GM12875 (cell line): ENCODE measurements around the gene MOBP.
"Not testable (repeated sequence)": the region's sequence is repeated elsewhere in the genome, so short reads cannot be mapped to it uniquely, and the experiment has no call there.

Source experiments
- H3K4me3 ChIP-seq: one replicate; pipeline ENCODE4 v1.5.1; 2011; ENCODE audit warnings: low read depth, low read length, control low read depth
- TF ChIP-seq, protein P1 (sequence below): IDR thresholded peaks from 2 replicates; pipeline ENCODE4 v1.5.1; 2011; ENCODE audit warnings: low read depth, mild to moderate bottlenecking, control low read depth, inconsistent platforms, low read length, moderate library complexity, borderline replicate concordance; ENCODE audit not compliant: insufficient read depth

The MOBP gene, protein sequence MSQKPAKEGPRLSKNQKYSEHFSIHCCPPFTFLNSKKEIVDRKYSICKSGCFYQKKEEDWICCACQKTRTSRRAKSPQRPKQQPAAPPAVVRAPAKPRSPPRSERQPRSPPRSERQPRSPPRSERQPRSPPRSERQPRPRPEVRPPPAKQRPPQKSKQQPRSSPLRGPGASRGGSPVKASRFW

DNA sequence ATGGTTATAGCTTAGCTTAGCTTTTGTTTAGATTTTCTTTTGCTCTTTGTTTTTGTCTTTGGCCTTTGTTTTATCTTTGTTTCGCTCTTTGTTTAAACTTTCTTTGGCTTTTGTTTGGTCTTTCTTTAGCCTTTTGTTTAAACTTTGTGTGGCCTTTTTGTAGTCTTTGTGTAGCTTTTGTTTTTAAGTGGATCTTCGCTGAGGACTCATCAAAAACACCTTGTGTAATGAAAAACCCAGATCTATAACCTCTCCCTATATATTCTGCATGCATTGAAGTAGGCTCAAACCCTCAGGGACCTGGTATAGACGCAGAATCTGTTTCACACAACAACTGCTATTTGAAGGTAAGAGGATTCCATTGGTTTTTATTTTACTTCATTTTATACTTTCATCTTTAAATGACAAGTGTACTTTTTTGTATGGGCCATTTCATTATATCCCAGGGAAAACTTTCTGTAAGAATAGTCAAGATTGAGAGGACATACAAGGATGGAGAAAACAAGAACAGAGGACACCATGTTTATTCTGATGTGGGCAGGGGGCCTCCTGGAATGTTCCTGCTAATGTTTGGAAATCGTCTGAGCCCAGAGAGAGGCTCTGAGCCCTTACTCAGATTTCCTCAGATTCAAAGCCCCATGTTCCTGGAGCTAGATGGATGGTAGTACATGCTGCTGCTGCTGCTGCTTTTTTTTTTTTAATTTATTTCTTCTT lies at the start of gene MOBP:
Gene MOBP (plus strand): TSS at position 287 of the 714 bp plus-strand sequence. CDS start 34,390 bp downstream, outside the sequence.
- no peak within 1 kb of the TSS for H3K4me3 ChIP-seq
- TF ChIP-seq, protein P1, sequence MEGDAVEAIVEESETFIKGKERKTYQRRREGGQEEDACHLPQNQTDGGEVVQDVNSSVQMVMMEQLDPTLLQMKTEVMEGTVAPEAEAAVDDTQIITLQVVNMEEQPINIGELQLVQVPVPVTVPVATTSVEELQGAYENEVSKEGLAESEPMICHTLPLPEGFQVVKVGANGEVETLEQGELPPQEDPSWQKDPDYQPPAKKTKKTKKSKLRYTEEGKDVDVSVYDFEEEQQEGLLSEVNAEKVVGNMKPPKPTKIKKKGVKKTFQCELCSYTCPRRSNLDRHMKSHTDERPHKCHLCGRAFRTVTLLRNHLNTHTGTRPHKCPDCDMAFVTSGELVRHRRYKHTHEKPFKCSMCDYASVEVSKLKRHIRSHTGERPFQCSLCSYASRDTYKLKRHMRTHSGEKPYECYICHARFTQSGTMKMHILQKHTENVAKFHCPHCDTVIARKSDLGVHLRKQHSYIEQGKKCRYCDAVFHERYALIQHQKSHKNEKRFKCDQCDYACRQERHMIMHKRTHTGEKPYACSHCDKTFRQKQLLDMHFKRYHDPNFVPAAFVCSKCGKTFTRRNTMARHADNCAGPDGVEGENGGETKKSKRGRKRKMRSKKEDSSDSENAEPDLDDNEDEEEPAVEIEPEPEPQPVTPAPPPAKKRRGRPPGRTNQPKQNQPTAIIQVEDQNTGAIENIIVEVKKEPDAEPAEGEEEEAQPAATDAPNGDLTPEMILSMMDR, result no peak

DNA sequence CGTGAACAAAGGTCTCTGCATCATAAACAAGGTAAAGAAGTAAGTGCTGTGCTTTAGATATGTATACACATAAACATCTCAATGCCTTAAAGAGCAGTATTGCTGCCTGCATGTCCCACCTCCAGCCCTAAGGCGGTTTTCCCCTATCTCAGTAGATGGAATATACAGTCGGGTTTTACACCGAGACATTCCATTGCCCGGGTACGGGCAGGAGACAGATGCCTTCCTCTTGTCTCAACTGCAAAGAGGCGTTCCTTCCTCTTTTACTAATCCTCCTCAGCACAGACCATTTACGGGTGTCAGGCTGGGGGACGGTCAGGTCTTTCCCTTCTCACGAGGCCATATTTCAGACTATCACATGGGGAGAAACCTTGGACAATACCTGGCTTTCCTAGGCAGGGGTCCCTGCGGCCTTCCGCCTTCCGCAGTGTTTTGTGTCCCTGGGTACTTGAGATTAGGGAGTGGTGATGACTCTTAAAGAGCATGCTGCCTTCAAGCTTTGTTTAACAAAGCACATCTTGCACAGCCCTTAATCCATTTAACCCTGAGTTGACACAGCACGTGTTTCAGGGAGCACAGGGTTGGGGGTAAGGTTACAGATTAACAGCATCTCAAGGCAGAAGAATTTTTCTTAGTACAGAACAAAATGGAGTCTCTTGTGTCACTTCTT lies 48.8 kb upstream of the MOBP start:
- H3K4me3 ChIP-seq, result not testable (repeated sequence)

DNA sequence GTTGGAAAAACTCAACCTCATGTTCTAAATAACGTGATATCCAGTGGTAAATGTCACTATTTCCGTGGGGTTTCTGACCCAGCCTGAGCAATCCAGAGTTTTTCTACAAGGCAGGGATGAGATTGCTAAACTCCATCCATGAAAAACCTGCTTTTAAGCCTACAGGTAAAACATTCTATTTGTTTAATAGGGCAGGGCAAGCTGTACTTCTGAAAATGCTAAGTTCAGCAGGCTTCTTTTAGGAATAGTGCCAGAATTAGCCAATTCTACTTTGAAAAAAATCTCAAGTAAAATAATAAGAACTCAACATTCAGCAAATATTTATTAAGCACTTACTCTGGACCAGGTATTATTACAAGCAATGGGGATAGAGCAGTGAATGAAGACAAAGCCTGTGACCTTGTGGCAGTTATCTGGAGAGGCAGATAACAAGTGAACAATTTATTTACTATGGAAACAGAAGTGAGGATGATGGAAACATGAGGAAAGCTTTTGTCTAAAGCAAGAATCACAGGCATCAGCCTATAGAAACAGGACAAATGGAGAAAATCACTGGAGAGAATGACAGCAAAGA lies 47.7 kb upstream of the MOBP start:
- TF ChIP-seq, protein P1, result no peak
- H3K4me3 ChIP-seq, result no peak overlapping the region

DNA sequence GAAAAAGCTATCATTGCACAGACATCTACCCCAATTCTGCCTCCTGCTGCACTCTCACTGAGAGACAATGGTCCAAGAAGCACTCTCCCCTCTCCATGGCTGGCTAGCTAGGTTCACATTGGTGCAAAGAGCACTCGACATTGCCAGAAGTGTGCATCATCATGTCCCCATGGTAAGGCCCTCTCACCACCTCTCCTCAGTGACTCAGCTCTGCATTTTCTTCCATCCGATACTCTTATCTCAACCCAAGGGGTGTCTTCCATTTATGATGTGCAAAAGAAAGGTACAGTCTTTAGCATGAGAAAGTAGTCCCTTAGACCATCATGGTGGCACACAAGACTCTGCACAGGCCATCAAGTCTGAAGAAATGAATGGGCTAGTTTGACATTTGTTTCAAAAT lies 46.9 kb upstream of the MOBP start:
- TF ChIP-seq, protein P1, result no peak
- H3K4me3 ChIP-seq, result no peak overlapping the region

DNA sequence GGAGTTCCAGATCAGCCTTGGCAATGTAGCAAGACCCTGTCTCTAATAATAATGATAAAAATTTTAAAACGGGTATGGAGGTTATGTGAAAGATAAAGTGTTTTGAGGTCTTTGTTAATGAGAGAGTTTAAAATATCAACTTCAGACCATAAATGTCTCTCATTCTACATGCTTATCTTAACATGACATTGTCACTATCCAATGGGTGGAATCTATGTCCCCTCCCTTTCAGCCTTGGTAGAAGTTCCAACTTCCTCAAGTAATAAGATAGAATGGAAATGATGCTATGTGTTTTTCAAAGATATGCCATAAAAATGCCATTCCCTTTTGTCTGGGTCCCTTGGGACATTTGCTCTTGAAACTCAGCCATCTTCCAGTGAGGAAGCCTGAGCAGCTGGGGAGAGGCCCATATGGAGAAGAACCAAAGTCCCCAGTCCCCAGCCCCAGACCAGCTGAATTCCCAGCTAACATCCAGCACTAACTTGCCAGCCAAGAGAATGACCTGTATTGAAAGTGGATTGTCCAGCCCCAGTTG lies 44.0 kb upstream of the MOBP start:
- no peak overlapping the region for H3K4me3 ChIP-seq

DNA sequence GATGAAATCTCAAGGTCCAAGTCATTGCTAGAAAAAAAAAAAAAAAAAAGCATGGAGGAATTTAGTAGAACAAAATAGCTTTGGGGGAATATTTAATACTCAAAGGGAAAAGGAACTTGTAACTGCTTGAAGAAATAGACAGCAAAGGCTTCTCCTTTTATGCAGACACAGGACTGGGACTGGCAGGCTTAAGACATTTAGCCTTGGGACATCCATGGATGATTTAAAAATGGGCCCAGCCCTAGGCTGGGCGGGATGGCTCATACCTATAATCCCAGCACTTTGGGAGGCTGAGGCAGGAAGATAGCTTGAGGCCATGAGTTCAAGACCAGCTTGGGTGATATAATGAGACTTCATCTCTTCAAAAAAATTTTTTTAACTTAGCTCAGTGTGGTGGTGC lies 41.2 kb upstream of the MOBP start:
- TF ChIP-seq, protein P1, result no peak
- H3K4me3 ChIP-seq, result no peak overlapping the region

More for the DNA sequence above, 44.0 kb upstream of the MOBP start:
- TF ChIP-seq, protein P1, result no peak

DNA sequence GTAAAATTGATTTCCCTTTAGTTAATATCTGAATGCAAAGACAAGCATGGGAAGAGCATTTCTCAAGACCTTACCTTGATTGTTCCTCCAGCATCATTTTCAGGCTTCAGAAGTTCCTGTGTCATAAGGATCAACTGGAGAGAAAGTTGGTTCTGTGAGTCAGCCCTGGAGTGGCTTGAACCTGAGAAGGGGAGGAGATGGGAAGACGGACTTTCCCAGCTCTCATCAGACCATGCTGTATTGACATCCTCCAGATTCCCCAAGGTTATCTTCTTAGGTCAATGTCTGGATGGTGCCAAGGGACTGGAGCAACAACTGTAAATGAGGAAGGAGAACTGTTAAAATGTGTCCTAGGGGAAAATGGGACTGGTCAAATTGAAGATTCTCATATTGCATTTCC lies 40.0 kb upstream of the MOBP start:
- H3K4me3 ChIP-seq, result no peak overlapping the region
- TF ChIP-seq, protein P1, result no peak
